ENCODE measurements around the gene SINHCAF. TPM values are rescaled to one million over a fixed set of nuclear protein-coding genes. Genes with fewer than 3 reads are reported as not detected.

Gene SINHCAF
- total and polyA plus RNA-seq, 9 of the 15 experiments (the other 6 are each of a cell fraction or from before 2014, with no cell fraction given), result 73.2 to 185 (median 110) TPM

DNA sequence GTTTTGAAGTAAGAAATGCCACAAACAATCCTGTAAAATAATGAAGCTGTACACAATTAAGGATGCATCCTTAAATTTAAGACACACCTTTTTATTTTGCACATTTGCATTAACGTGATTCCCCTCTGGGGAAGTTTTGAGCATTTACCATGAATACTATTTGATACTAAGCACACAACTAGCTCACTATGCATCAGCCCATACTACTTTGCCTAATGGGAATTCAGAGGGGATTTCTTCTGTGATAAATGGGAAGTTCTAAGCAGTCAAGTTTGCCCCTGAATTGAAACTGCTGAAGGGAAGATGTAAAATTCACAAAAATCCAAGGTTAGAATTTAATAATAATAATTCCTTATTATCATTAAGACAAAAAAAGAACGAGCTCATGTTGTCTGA is 27.4 kb downstream of the SINHCAF start:
- POLR2A ChIA-PET, result interaction anchor here (0.7 to 1.5 kb wide), 4 partner anchors 8 to 28 kb away, joined by 3 to 4 read pairs (median 3); partner anchors contain the start of gene SINHCAF
- CTCF ChIA-PET (ENCODE audit: low intra/inter-chr PET ratio), result no interaction called here
- Histone ChIP-seq H2AFZ (ENCODE audit: low read depth, low read length) (no peak overlapping the region), H4K20me1 (replicated peaks; ENCODE audit: control insufficient read depth, insufficient read depth, low read length) (peaks cover 15% of the 10 kb centered on the region; the same call in 1 of the 2 replicates), H3K79me2 (ENCODE audit: control insufficient read depth, insufficient read depth, low read length) (peaks cover 84% of the 10 kb centered on the region), H3K36me3 (ENCODE audit: control insufficient read depth, insufficient read depth, low read length) (peaks cover 91% of the 10 kb centered on the region), H3K9me1 (ENCODE audit: control insufficient read depth, insufficient read depth, low read length) (no peaks in the 10 kb centered on the region), H3K27ac (ENCODE audit: extremely low read depth, low read depth, low read length) (no peak overlapping the region), H3K4me2 (ENCODE audit: insufficient read depth, low read length) (no peak overlapping the region), H3K9ac (ENCODE audit: insufficient read depth in 1 of 2, low read depth in 2 of 2, low read length in 2 of 2) (no peak overlapping the region), H3K9me3 (replicated peaks; ENCODE audit: control insufficient read depth, insufficient read depth, low read depth, low read length) (no peaks in the 10 kb centered on the region; the same call in 1 of the 2 replicates), H3K4me1 (replicated peaks in 1 of 2; ENCODE audit: control insufficient read depth in 2 of 2, insufficient read depth in 2 of 2, low read length in 2 of 2) (no peaks in the 10 kb centered on the region), H3K4me3 (no peak overlapping the region), H3K27me3 (ENCODE audit: control insufficient read depth in 2 of 2, insufficient read depth in 2 of 2, low read length in 2 of 2) (no peaks in the 10 kb centered on the region)
- no TSS peak for BruUV-seq (replicated peaks)
- FAIRE-seq (no peak), DNase-seq (ENCODE audit: extremely low read depth in 1 of 4, low spot score in 3 of 4) (no peak), ATAC-seq (no peak)
- WGBS (ENCODE audit: insufficient coverage, low coverage, missing lambda C conversion rate), result 94% methylated on average over 2 of the region's 2 CpGs
- intact Hi-C loops (cut with micrococcal nuclease), result no loop called here
- in situ Hi-C loops (cut with MboI), result no loop called here
- TF ChIP-seq, protein P1, sequence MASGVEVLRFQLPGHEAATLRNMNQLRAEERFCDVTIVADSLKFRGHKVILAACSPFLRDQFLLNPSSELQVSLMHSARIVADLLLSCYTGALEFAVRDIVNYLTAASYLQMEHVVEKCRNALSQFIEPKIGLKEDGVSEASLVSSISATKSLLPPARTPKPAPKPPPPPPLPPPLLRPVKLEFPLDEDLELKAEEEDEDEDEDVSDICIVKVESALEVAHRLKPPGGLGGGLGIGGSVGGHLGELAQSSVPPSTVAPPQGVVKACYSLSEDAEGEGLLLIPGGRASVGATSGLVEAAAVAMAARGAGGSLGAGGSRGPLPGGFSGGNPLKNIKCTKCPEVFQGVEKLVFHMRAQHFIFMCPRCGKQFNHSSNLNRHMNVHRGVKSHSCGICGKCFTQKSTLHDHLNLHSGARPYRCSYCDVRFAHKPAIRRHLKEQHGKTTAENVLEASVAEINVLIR (CRISPR knock-in tag; IDR thresholded peaks at IDR 0.05), result no peak
- no peak for TF ChIP-seq ZNF584 (CRISPR knock-in tag; IDR thresholded peaks at IDR 0.05; ENCODE audit: low read depth)
- TF ChIP-seq ZNF239 (CRISPR knock-in tag; IDR thresholded peaks at IDR 0.05), result no peak
- no peak for TF ChIP-seq ZSCAN32 (CRISPR knock-in tag; IDR thresholded peaks at IDR 0.05)
- no peak for TF ChIP-seq ZNF174 (CRISPR knock-in tag; IDR thresholded peaks at IDR 0.05)
- TF ChIP-seq PURB (CRISPR knock-in tag; IDR thresholded peaks at IDR 0.05; ENCODE audit: low read depth), result no peak
- no peak for TF ChIP-seq ZBTB17 (CRISPR knock-in tag; IDR thresholded peaks at IDR 0.05)
- TF ChIP-seq, protein P2, sequence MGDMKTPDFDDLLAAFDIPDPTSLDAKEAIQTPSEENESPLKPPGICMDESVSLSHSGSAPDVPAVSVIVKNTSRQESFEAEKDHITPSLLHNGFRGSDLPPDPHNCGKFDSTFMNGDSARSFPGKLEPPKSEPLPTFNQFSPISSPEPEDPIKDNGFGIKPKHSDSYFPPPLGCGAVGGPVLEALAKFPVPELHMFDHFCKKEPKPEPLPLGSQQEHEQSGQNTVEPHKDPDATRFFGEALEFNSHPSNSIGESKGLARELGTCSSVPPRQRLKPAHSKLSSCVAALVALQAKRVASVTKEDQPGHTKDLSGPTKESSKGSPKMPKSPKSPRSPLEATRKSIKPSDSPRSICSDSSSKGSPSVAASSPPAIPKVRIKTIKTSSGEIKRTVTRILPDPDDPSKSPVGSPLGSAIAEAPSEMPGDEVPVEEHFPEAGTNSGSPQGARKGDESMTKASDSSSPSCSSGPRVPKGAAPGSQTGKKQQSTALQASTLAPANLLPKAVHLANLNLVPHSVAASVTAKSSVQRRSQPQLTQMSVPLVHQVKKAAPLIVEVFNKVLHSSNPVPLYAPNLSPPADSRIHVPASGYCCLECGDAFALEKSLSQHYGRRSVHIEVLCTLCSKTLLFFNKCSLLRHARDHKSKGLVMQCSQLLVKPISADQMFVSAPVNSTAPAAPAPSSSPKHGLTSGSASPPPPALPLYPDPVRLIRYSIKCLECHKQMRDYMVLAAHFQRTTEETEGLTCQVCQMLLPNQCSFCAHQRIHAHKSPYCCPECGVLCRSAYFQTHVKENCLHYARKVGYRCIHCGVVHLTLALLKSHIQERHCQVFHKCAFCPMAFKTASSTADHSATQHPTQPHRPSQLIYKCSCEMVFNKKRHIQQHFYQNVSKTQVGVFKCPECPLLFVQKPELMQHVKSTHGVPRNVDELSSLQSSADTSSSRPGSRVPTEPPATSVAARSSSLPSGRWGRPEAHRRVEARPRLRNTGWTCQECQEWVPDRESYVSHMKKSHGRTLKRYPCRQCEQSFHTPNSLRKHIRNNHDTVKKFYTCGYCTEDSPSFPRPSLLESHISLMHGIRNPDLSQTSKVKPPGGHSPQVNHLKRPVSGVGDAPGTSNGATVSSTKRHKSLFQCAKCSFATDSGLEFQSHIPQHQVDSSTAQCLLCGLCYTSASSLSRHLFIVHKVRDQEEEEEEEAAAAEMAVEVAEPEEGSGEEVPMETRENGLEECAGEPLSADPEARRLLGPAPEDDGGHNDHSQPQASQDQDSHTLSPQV (IDR thresholded peaks at IDR 0.05), result no peak
- TF ChIP-seq ETV5 (CRISPR knock-in tag; IDR thresholded peaks at IDR 0.05; ENCODE audit: low read depth), result no peak
- TF ChIP-seq ZNF324 (CRISPR knock-in tag; IDR thresholded peaks at IDR 0.05), result no peak
- TF ChIP-seq NEUROD1 (IDR thresholded peaks at IDR 0.05; ENCODE audit: borderline replicate concordance, low read depth, low read length, partially characterized antibody), result no peak
- TF ChIP-seq JUND (IDR thresholded peaks at IDR 0.05; ENCODE audit: borderline replicate concordance, low read depth, low read length), result no peak
- no peak for TF ChIP-seq JUND (tag; IDR thresholded peaks at IDR 0.05; ENCODE audit: borderline replicate concordance, low read depth, low read length)
- TF ChIP-seq POLR2A (conservative IDR thresholded peaks at IDR 0.05), result no peak
- TF ChIP-seq SMAD2 (IDR thresholded peaks at IDR 0.05; ENCODE audit: low read depth, low read length), result no peak
- no peak for TF ChIP-seq BCLAF1 (IDR thresholded peaks at IDR 0.05; ENCODE audit: borderline replicate concordance in 1 of 2, control insufficient read depth in 1 of 2, low read depth in 2 of 2, low read length in 1 of 2)

Data from K562 (cell line).